Measurements from ENCODE around the gene UBXN4.
"Not testable (repeated sequence)": the region's sequence is repeated elsewhere in the genome, so short reads cannot be mapped to it uniquely, and the experiment has no call there.

UBXN4 gene

DNA sequence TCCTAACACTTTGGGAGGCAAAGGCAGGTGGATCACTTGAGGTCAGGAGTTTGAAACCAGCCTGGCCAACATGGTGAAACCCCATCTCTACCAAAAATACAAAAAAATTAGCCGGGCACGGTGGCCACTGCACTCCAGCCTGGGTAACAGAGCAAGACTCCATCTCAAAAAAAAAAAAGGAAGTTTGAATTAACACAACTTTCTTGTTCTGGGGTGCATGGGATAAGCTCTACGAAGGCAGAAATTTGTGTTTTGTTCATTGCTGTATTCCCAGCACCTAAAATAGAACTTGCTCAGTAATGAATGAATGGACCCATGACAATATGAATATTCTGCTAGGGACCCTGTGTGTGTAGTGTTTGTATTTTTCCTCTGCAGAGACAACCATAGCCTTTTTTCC is 66.2 kb downstream of the UBXN4 start:
- not testable (repeated sequence) for DNase-seq (ENCODE audit: low spot score)

DNA sequence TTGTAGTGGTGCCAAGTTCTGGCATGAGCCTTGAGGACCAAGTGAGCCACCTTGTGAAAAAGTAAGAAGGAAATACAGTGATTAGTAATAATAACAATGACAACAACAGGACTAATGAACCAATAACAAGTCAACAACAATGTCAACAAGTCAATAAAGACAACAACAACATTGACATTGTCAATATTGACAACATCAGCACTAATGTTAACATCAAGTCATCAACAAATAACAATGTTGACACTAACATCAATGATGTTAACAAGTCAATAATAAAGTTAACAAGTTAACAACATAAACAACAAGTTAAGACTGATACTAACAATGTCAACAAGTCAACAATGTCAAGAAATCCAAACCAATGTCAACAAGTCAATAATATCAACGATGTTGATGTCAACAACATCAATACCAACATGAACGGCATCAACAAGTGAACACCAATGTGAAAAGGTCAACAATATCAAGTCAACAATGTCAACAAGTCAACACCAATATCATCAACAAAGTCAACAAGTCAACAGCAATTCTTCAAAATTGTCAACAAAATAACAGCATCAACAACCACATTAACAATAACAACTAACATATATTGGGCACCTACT is 71.4 kb downstream of the UBXN4 start:
- DNase-seq (ENCODE audit: low spot score), result no peak

DNA sequence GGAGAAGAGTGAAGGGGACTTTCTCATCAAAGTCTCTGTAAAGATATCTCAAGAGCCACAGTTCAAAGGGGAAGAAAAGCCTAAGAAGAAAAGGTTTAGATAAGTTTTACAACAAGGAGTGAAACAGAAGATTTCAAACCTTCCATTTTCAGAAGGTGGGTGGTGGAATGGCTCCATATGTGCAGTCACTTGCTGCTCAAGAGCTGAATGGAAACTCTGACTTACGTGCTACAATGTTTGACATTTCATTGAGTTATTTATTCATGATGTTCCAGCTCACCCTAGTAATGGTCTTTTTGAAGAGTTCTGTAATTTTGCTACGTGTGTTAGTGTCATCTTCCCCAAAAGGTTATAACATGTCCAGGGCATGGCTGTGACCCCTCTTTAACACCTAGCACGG is 73.6 kb downstream of the UBXN4 start:
- DNase-seq (ENCODE audit: low spot score), result no peak

DNA sequence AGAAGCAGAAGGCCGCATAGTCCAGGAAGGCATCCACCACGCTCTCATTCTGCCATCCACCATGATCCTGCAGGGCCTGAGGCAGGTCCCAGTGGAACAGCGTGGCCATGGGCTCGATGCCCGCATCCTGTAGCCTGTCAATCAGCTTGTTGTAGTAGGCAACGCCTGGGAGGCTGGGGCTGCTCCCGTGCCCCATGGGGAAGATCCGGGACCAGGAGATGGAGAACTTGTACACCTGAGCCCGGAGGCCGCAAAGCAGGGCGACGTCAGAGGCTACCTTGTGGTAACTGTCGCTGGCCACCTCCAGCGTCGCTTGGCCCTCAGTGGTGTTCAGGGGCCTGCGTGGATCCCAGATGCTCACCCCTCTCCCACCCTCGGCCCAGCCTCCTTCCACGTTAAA is 75.8 kb downstream of the UBXN4 start:
- DNase-seq (ENCODE audit: low spot score), result no peak

DNA sequence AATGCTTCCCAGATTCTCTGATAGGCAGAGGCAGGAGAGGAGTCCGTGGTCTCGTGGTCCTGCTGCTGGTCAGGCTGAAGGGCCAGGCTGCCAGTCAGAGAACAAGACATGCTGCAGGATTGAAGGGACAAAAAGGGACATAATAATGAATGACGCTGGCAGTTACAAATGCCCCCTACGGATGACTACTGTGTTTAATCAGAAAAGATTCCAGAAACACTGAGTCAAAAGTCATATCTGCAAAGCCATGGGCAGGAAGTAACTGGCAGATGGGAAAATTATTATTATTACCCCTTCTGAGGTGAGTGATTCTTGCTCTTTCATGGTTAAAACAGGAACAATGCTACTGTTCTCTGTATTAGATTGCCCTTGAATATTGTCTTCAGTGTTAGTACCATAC is 76.3 kb downstream of the UBXN4 start:
- no peak for DNase-seq (ENCODE audit: low spot score)

DNA sequence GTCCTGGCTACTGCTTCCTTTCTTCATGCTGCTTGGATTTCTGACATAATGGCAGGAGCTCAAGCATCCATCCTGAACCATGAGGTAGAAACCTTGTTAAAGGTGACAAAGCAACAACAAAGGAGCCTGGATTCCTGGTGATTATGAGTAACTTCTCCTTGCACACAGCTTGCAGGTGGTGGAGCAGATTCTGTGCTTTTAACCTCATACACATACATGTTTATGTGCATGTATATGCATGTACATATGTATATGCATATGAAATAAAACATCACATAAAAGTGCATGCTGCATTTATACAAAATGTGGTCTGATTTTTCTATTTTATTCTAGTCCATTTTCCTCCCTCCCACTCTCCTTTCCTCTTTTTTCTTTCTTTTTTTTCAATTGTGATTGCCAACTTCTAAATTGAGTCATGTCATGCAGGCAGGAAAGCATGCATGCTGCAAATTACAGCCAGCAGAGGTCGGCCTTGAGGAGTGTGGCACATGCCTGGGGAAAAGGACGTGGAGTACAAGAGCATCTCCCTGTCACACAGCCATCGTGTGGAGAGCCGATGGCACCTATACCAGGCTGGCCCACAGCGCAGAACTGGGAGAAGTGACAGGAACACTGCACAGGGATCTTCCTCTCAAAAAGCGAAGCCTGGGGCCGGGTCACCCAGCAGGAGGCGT is 77.4 kb downstream of the UBXN4 start:
- DNase-seq (ENCODE audit: low spot score), result peak; percentile 49

DNA sequence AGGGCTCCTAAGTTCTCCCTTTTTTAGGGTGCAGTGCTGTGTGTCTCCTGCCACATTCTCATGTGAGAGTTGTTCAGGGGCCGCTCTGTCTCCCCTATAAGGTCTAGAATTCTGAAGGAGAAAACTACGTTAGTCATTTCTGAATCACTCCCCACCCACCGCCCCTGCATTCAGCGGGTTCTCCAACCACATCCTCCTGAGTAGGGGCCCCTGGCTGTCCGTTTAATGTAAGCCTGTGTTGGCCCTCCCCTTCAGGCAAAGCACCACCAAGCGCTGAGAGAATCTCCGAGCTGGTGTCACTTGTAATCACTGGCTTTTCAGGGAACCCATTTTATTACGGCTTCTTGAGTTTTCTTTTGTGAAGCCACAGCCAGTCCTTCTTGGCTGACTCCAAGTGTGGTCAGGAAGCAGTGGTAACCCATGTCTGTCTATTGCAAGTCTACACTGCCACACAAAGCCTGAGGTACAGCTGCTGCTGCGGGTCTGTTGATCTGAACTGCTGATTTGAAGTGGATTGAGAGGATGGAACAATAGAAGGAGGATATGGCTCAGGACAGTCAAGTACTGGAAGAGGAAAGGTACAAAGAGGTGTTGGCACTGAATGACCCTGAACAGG is 78.5 kb downstream of the UBXN4 start:
- peak; percentile 27 for DNase-seq (ENCODE audit: low spot score)

DNA sequence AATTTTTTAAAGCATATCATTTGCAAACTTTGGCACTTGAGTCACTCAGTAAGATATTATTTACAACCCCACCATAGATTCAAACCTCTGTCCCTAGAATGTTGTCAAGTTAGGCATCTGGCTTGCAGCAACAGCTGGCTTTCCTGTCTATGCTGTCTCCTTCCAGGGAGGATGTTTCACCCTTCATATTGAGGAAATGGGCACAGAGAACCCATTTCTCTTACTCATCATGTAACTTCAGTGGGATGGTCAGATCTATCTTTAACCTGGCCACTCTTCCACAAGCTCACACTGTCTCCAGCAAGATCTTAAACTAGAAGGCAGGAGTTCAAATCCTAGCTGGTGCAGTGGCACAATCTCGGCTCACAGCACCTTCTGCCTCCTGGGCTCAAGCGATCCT is 79.5 kb downstream of the UBXN4 start:
- DNase-seq (ENCODE audit: low spot score), result no peak

DNA sequence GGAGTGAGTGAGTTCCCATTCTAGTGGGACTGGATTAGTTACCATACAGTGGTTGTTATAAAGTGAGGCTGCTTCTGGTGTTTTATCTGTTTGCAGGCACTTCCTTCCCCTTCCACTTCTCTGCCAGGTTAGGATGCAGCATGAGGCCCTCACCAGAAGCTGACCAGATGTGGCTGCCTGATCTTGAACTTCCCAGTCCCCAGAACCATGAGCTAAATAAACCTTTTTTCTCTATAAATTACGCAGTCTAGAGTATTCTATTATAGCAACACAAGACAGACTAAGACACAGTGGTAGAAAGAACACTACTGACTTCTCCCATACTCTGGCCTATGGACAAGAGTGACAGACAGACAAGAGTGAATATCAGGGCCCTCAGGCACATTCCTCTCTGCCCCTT is 81.2 kb downstream of the UBXN4 start:
- no peak for DNase-seq (ENCODE audit: low spot score)

DNA sequence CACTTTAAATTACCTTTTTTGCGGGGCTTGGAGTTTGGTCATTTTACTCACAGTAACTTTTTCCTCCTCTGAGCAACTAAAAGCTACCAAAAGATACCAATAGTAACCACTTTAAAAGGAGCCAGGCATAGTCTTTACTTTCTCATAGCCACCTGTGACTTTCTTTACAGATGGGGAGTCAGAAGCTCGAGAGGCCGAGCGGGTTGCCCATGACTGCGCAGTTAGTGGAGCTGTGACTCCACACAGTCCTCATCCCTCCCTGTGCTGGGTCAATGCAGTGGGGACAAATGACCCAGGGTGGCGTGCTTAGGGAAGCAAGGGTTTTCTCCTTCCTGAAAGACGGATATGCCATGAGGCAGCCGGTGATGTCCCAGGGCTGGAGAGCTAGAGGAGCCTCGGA is 83.5 kb downstream of the UBXN4 start:
- DNase-seq (ENCODE audit: low spot score), result no peak

DNA sequence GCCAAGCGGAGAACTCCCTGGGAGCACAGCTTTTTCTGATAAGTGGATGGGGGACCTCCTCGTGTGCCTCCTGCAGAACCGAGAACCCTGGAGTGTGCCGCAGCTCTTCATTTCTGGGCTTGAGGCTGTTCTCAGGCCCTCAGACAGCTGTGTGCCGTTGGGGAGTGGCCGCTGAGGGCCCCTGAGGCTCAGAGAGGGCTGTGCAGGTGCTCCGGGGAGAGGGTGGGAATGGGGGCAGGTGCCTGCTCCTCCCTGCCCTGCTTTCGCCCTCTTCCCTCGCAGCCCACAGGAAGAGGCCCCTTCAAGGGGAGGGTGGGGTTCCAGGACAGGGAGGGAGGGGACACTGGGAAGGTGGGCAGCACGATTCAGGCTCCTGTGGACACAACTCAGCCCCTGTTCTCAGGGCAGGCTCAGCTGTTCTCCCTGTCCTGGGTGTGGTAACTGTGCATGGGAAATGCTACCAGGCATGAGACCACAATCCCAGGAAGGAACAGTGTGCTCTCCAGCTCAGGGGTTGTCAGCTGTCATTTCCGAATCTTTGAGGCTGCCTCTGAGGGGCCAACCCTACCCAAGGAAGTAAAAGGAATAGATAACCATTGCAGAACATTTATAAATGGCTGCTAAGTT is 84.0 kb downstream of the UBXN4 start:
- no peak for DNase-seq (ENCODE audit: low spot score)

DNA sequence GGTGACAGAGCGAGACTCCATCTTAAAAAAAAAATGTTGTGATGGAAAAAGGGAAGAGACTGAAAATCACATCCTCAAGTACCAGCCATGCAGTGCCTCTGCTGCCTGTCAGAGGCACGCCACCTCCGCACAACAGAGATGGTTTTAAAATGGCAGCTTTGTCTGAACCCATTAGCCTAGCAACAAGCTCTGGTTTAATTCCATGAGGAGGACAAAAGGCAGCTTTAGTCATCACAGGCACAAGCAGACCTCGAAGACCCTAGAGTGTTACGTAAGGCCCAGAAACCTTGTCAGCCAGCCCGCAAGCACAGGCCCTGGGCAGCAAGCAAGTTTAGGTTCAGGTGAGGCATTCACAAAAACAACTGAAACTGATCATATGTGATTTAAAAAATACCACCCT is 84.9 kb downstream of the UBXN4 start:
- DNase-seq (ENCODE audit: low spot score), result no peak

DNA sequence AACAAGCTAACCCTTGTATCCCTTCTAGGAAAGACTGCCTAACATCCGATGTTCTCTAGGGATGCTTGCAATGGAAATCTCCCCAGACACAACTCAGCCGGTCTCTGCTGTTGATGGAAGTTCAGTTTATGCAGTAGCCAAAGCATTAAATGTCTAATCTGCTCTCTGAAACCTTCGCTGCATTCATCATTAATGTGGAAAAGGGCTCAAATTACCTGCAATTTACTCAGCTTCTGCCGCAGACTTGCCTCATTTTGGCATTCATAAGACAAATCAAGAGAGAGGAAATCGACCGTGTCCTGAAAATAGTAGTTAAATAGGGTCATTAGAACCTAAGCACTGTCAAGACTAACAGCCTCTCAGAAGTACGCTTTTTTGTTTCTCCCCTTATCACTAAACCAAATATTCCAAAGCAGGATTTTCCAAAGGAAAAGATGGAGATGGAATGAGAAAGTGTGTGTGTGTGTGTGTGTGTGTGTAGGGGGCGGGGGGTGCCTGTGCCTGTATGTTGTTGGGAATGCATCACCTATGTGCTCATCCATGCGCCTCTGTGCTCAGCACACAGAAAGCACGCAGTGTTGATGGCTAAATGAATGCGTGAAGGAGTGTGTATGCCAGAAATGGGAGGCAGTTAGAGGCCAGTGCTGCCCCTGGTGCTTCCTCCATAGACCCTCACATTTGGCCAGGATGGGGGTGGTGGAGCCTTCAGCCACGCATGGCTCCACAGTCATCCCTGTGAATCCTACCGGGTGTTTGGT is 87.9 kb downstream of the UBXN4 start:
- DNase-seq (ENCODE audit: low spot score), result no peak

DNA sequence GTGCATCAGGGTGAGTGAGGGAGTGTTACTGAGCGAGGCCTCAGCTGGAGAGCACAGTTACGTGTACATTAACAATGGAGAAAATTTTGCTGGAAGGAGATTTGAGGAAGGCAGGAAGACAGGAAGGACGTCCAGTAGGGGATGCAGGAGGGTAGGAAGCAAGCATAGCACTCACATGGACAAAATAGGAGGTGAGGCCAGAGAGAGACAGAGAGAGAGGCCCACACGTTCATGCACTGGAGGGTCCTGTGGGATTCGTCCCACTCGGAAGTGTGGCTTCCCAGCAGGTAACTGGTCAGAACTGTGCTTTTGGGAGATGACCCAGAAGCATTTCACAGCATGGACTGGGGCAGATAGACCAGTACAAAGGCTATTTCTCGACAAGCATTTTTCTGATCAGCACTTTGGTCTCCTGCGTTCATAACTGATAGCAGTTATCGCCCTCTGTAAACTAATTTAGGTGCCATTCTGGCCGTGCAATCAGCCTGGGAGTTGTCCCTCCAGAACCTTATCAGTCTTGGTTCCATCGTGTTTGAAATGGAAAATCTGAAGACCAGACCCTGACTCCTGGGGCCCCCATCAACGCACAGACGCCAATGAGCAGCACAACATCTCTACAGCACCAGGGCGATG is 89.6 kb downstream of the UBXN4 start:
- DNase-seq (ENCODE audit: low spot score), result no peak

DNA sequence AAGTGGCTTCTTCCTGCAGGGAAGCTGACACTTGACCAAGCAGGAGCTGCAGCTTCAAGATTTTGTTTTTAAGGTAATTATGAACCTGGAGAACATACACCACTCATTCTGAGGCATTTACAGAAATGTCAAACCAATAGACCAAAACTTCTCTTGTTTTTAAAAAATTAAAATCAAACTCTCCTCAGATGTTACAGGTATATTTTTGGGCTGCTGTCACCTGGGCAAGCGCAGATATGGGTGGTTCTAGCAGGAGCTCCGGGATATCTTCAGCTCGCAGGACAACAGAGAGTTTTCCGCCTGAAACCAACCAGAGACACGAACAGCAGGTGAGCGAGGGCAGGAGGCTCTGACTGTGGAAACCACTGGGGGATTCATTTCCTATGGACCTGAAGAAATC is 91.2 kb downstream of the UBXN4 start:
- DNase-seq (ENCODE audit: low spot score), result no peak

Measured in GM03348 (cell line).